Gastrocnemius medialis (tissue), 4 donors: ENCODE data around the gene KPTN.

ENCODE experiments used
- POLR2A ChIP-seq, 2 donors: fragments of 450-650 bp; IDR thresholded peaks; one replicate each; pipeline ENCODE4 v1.6.1; 2017; ENCODE audit warnings: antibody characterized with exemption in 2 of 2, mild to moderate bottlenecking in 2 of 2, moderate library complexity in 2 of 2
- TF ChIP-seq, protein P1 (sequence below), 5 experiments: fragments of 450-650 bp in 3 of 5; fragments of 200-600 bp in 2 of 5; sonication (generic) in 2 of 5; IDR thresholded peaks in 4 of 5; conservative IDR thresholded peaks in 1 of 5; 1 replicate in 4 of 5; 2 replicates in 1 of 5; pipeline ENCODE4 v1.5.1; 2016 to 2019; ENCODE audit warnings: antibody characterized with exemption in 5 of 5, mild to moderate bottlenecking in 3 of 5, moderate library complexity in 3 of 5

- TF ChIP-seq, protein P1, sequence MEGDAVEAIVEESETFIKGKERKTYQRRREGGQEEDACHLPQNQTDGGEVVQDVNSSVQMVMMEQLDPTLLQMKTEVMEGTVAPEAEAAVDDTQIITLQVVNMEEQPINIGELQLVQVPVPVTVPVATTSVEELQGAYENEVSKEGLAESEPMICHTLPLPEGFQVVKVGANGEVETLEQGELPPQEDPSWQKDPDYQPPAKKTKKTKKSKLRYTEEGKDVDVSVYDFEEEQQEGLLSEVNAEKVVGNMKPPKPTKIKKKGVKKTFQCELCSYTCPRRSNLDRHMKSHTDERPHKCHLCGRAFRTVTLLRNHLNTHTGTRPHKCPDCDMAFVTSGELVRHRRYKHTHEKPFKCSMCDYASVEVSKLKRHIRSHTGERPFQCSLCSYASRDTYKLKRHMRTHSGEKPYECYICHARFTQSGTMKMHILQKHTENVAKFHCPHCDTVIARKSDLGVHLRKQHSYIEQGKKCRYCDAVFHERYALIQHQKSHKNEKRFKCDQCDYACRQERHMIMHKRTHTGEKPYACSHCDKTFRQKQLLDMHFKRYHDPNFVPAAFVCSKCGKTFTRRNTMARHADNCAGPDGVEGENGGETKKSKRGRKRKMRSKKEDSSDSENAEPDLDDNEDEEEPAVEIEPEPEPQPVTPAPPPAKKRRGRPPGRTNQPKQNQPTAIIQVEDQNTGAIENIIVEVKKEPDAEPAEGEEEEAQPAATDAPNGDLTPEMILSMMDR (IDR thresholded peaks at IDR 0.05 in 4 of 5, conservative IDR thresholded peaks at IDR 0.05 in 1 of 5) = no peak
- TF ChIP-seq POLR2A (IDR thresholded peaks at IDR 0.05) = no peak
Observed at GRCh38 chr19:47510516-47511127, 26.6 kb upstream of the KPTN start.
